HepG2 (cell line): ENCODE results near the gene CYB561. TPM values are rescaled to one million over a fixed set of nuclear protein-coding genes. Genes with fewer than 3 reads are reported as not detected.

Experiments
- ATAC-seq: fragments of 200-7000 bp; cut with Tn5 transposase; 3 replicates; pipeline ENCODE4 v1.9.1; 2020; ENCODE audit warnings: mild to moderate bottlenecking, moderate library complexity
- BruUV-seq: library from RNA; stranded (reverse); fragments of 400-500 nt; replicated peaks from 2 replicates; lab custom pipeline; 2021; lab: Mats Ljungman, UMichigan
- CTCF ChIA-PET: fragments of 300-600 bp; formaldehyde crosslinking; extraction: SDS; loops from one replicate; lab custom pipeline; 2021; ENCODE audit warnings: low total read pairs, inconsistent platforms, low intra/inter-chr PET ratio; lab: Yijun Ruan, JAX
- POLR2A ChIA-PET: fragments of 350-600 bp; sonication (Branson Sonifier 250); formaldehyde crosslinking; loops from one replicate; lab custom pipeline; 2020; ENCODE audit warnings: antibody characterized with exemption, inconsistent platforms; lab: Yijun Ruan, JAX
- DNase-seq: peaks from one replicate; pipeline ENCODE4 v3.0.0-alpha.2; 2015; ENCODE audit warnings: low spot score
- FAIRE-seq: peaks from 3 replicates; lab custom pipeline; 2011; peaks lifted over from hg19 to GRCh38; lab: Jason Lieb, UNC
- H2AFZ ChIP-seq: one replicate; pipeline ENCODE4 v1.6.1; 2011; ENCODE audit warnings: low read length, inconsistent platforms
- H3K27ac ChIP-seq: fragments of 300-600 bp; 3 replicates; pipeline ENCODE4 v1.8.0; 2011; ENCODE audit warnings: mixed run types, mild to moderate bottlenecking, mixed read lengths, low read length, inconsistent platforms; ENCODE audit not compliant: insufficient read depth; ENCODE audit errors: extremely low read length
- H3K27me3 ChIP-seq, 2 experiments: fragments of 200-600 bp in 1 of 2; 2 replicates in 1 of 2; 3 replicates in 1 of 2; pipeline versions ENCODE4 v1.6.0 to v1.8.0; 2011; ENCODE audit warnings: low read length in 2 of 2, mild to moderate bottlenecking in 2 of 2, moderate library complexity in 2 of 2, inconsistent platforms in 1 of 2; ENCODE audit not compliant: insufficient read depth in 2 of 2, control insufficient read depth in 1 of 2
- H3K36me3 ChIP-seq, 2 experiments: fragments of 200-600 bp in 1 of 2; replicated peaks in 1 of 2; 2 replicates in 1 of 2; 3 replicates in 1 of 2; pipeline versions ENCODE4 v1.5.1 to v1.8.0; 2011; ENCODE audit warnings: low read length in 2 of 2, inconsistent platforms in 1 of 2; ENCODE audit not compliant: insufficient read depth in 2 of 2, control insufficient read depth in 1 of 2
- H3K4me1 ChIP-seq: 2 replicates; pipeline ENCODE4 v1.5.1; 2012; ENCODE audit warnings: low read length, inconsistent platforms; ENCODE audit not compliant: insufficient read depth
- H3K4me2 ChIP-seq: 2 replicates; pipeline ENCODE4 v1.6.0; 2011; ENCODE audit warnings: low read depth, low read length, inconsistent platforms
- H3K4me3 ChIP-seq, 3 experiments: fragments of 200-600 bp in 1 of 3; sonication (generic), shearing (Covaris generic) in 1 of 3; replicated peaks in 1 of 3; 2 replicates each; pipeline ENCODE4 v1.5.1; 2011 to 2016; ENCODE audit warnings: low read length in 3 of 3, inconsistent platforms in 2 of 3, low read depth in 2 of 3, mild to moderate bottlenecking in 2 of 3, control low read depth in 1 of 3, mixed read lengths in 1 of 3; ENCODE audit not compliant: insufficient read depth in 1 of 3
- H3K79me2 ChIP-seq: one replicate; pipeline ENCODE4 v1.6.1; 2011; ENCODE audit warnings: low read length, inconsistent platforms; ENCODE audit not compliant: insufficient read depth
- H3K9ac ChIP-seq: 2 replicates; pipeline ENCODE4 v1.6.0; 2011; ENCODE audit warnings: mild to moderate bottlenecking, low read depth, low read length, inconsistent platforms; ENCODE audit not compliant: insufficient read depth
- H3K9me3 ChIP-seq: 2 replicates; pipeline ENCODE4 v1.5.1; 2012; ENCODE audit warnings: mild to moderate bottlenecking, low read length
- H4K20me1 ChIP-seq: 2 replicates; pipeline ENCODE4 v1.6.0; 2011; ENCODE audit warnings: inconsistent platforms, mild to moderate bottlenecking, low read length, moderate library complexity; ENCODE audit not compliant: insufficient read depth
- HIC2 ChIP-seq: sonication (generic); formaldehyde crosslinking; IDR thresholded peaks from 2 replicates; pipeline ENCODE4 v1.9.0; 2022; ENCODE audit warnings: low read depth, missing genetic modification reagents
- HNF4A ChIP-seq: sonication (generic); formaldehyde crosslinking; IDR thresholded peaks from 2 replicates; pipeline ENCODE4 v1.4.0; 2020; ENCODE audit warnings: missing genetic modification reagents
- HNF4G ChIP-seq, 2 experiments: sonication (generic) in 1 of 2; formaldehyde crosslinking in 1 of 2; IDR thresholded peaks; 2 replicates each; pipeline versions ENCODE4 v1.4.0 to v1.6.1; 2011 to 2020; ENCODE audit warnings: borderline replicate concordance in 2 of 2, low read depth in 2 of 2, mild to moderate bottlenecking in 2 of 2, low read length in 1 of 2, missing genetic modification reagents in 1 of 2, moderate library complexity in 1 of 2
- HNRNPL ChIP-seq: fragments of 200-400 bp; formaldehyde crosslinking; IDR thresholded peaks from 2 replicates; pipeline ENCODE4 v1.6.1; 2017; ENCODE audit warnings: mild to moderate bottlenecking, low read depth, low read length
- TCF7L2 ChIP-seq: IDR thresholded peaks from 2 replicates; pipeline ENCODE4 v1.6.1; 2011; ENCODE audit warnings: mild to moderate bottlenecking, low read depth, low read length, moderate library complexity
- ZFP91 ChIP-seq: sonication (generic); formaldehyde crosslinking; IDR thresholded peaks from 2 replicates; pipeline ENCODE4 v1.9.0; 2022; ENCODE audit warnings: missing genetic modification reagents, mild to moderate bottlenecking, borderline replicate concordance
- WGBS: methylation state at CpG from one replicate; pipeline ENCODE4 v1.1.6; 2017; ENCODE audit warnings: low lambda C conversion rate; 5-methylcytosine and 5-hydroxymethylcytosine counted together
- in situ Hi-C: cut with HindIII; loops from 2 replicates; pipeline ENCODE4 v1.10.0; 2017; ENCODE audit warnings: low pct_unique_long_range_greater_than_20kb; ENCODE audit not compliant: extremely low pct_ligation_motif_present
- intact Hi-C: fragments of 100-400 bp; cut with micrococcal nuclease; formaldehyde crosslinking; loops from one replicate; pipeline ENCODE4 v1.10.0; 2022; ENCODE audit not compliant: unreplicated experiment
- polyA plus RNA-seq, 8 experiments: library from polyadenylated mRNA; depleted of rRNA in 3 of 8; stranded (reverse) in 7 of 8; unstranded in 1 of 8; fragments of >200 nt; fragmentation: Illumina TruSeq in 4 of 8; extraction: Trizol in 4 of 8; gene quantifications; 2 replicates each; pipeline versions ENCODE4 v1.2.1 to v1.2.3, GENCODE V29; 2011 to 2016; ENCODE audit warnings: low read depth in 4 of 8, missing spikeins in 1 of 8, mixed read lengths in 1 of 8; ENCODE audit not compliant: insufficient read depth in 1 of 8
- total RNA-seq, 5 experiments: library from RNA; depleted of rRNA; stranded (reverse); fragments of >200 nt; fragmentation: Illumina TruSeq; extraction: Trizol; gene quantifications; 2 replicates each; pipeline ENCODE4 v1.2.3, GENCODE V29; 2016; ENCODE audit warnings: low read depth in 1 of 5

Gene CYB561
- total and polyA plus RNA-seq, 2 of the 13 experiments (the other 11 are each of a cell fraction or from before 2014, with no cell fraction given) = 1.5 to 6.7 TPM

- ATAC-seq (no peak), DNase-seq (no peak)
- no peak overlapping the region for H3K4me3 ChIP-seq
These were observed 48.3 kb upstream of the CYB561 start for GRCh38 chr17:63494300-63494928.

More at GRCh38 chr17:63494300-63494928, 48.3 kb upstream of the CYB561 start:
- Histone ChIP-seq H3K4me2 (no peak overlapping the region), H3K79me2 (no peaks in the 10 kb centered on the region), H2AFZ (no peak overlapping the region), H4K20me1 (no peaks in the 10 kb centered on the region), H3K4me1 (peaks cover 27% of the 10 kb centered on the region), H3K9ac (no peak overlapping the region), H3K36me3 (no peaks in the 10 kb centered on the region), H3K9me3 (no peaks in the 10 kb centered on the region), H3K27me3 (peaks cover 10 to 67% of the 10 kb centered on the region in 2 experiments; a peak in 4 of 5 replicates), H3K27ac (no peak overlapping the region)
- TF ChIP-seq TCF7L2 = no peak
- peak; percentile 33 for TF ChIP-seq HNF4A (CRISPR knock-in tag)
- peak; percentile 60; the same call in 1 of the 2 replicates for TF ChIP-seq HIC2 (CRISPR knock-in tag)
- TF ChIP-seq HNRNPL = 0 out of 2 replicates have a peak, but pooled peaks have one; percentile 40
- no peak for TF ChIP-seq ZFP91 (CRISPR knock-in tag)
- TF ChIP-seq HNF4G (IDR thresholded peaks at IDR 0.05; ENCODE audit: borderline replicate concordance, low read depth, low read length) = 0 out of 2 replicates have a peak, but pooled peaks have one; percentile 28
- no peak for TF ChIP-seq HNF4G (CRISPR knock-in tag; IDR thresholded peaks at IDR 0.05; ENCODE audit: borderline replicate concordance, low read depth)
- ChIA-PET CTCF (no interaction called here), POLR2A (no interaction called here)
- intact Hi-C loops = no loop called here
- no TSS peak for BruUV-seq
- in situ Hi-C loops = no loop called here
- 23% methylated on average over 12 of the region's 12 CpGs for WGBS
- FAIRE-seq = no peak
